Suppressor macrophage (primary cell): ENCODE results near the gene PSMD6.

Source experiments
- DNase-seq, 4 experiments: peaks; one replicate each; pipeline ENCODE4 v3.0.0-alpha.2; 2020 to 2022

PSMD6 gene

GRCh38 chr3:64042952-64043351 lies 19.7 kb upstream of the PSMD6 start:
- DNase-seq, result no peak

- no peak for DNase-seq
These were observed 16.9 kb upstream of the PSMD6 start for GRCh38 chr3:64039981-64040733.

GRCh38 chr3:64039332-64039731 lies 16.0 kb upstream of the PSMD6 start:
- no peak for DNase-seq

GRCh38 chr3:64038253-64038767 lies 15.0 kb upstream of the PSMD6 start:
- DNase-seq, result peak in 1 of 4 experiments; percentile 7

GRCh38 chr3:64037084-64037483 lies 13.8 kb upstream of the PSMD6 start:
- no peak for DNase-seq

GRCh38 chr3:64033069-64033468 lies 9.8 kb upstream of the PSMD6 start:
- DNase-seq, result no peak

GRCh38 chr3:64031540-64032508 lies 8.5 kb upstream of the PSMD6 start:
- no peak for DNase-seq

GRCh38 chr3:64030741-64031140 lies 7.4 kb upstream of the PSMD6 start:
- DNase-seq, result peak; percentile 71 to 83 (median 76)

GRCh38 chr3:64029287-64029686 lies 6.0 kb upstream of the PSMD6 start:
- no peak for DNase-seq

GRCh38 chr3:64028754-64029153 lies 5.5 kb upstream of the PSMD6 start:
- no peak for DNase-seq

GRCh38 chr3:64027658-64028057 lies 4.4 kb upstream of the PSMD6 start:
- DNase-seq, result no peak

- no peak for DNase-seq
These were observed 3.1 kb upstream of the PSMD6 start for GRCh38 chr3:64026346-64026745.

GRCh38 chr3:64023861-64024223 lies 548 bp upstream of the PSMD6 start:
- no peak for DNase-seq

GRCh38 chr3:64022451-64023186 lies 675 bp downstream of the PSMD6 start:
- peak; percentile 18 to 41 (median 30) for DNase-seq

- DNase-seq, result peak in 3 of 4 experiments; percentile 9 to 30 (median 30)
These were observed 1.4 kb downstream of the PSMD6 start for GRCh38 chr3:64021922-64022321.

- no peak for DNase-seq
These were observed 3.4 kb downstream of the PSMD6 start for GRCh38 chr3:64019879-64020278.

GRCh38 chr3:64019271-64019670 lies 4.0 kb downstream of the PSMD6 start:
- DNase-seq, result no peak

GRCh38 chr3:64016941-64017620 lies 6.2 kb downstream of the PSMD6 start:
- DNase-seq, result no peak

- DNase-seq, result no peak
These were observed 11.6 kb downstream of the PSMD6 start for GRCh38 chr3:64011685-64012084.

GRCh38 chr3:64010199-64010598 lies 13.1 kb downstream of the PSMD6 start:
- DNase-seq, result no peak

- no peak for DNase-seq
These were observed 13.8 kb downstream of the PSMD6 start for GRCh38 chr3:64009528-64009927.
